ENCODE measurements around the gene STX1B. TPM values are rescaled to one million over a fixed set of nuclear protein-coding genes. Genes with fewer than 3 reads are reported as not detected.

STX1B gene
- total and polyA plus RNA-seq, 2 donors (not counting 3 experiments of a cell fraction or from before 2014, with no cell fraction given): 0.11 to 0.14 TPM

DNA sequence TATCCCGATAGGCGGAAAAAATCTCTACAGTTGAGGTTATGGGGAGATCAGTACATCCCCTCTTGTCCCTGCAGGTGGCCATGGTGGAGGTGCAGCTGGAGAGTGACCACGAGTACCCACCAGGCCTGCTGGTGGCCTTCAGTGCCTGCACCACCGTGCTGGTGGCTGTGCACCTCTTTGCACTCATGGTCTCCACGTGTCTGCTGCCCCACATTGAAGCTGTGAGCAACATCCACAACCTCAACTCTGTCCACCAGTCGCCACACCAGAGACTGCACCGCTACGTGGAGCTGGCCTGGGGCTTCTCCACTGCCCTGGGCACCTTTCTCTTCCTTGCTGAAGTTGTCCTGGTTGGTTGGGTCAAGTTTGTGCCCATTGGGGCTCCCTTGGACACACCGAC lies 57.3 kb downstream of the STX1B start:
- POLR2A ChIA-PET: interaction anchor here (1.2 to 1.9 kb wide), 2 partner anchors 11 to 227 kb away, joined by 3 to 4 read pairs; partner anchors contain the start of gene FUS
- H3K4me1 ChIP-seq (ENCODE audit: control insufficient read depth, extremely low read depth, insufficient read depth, low read length): peaks cover 20% of the 10 kb centered on the region
- no peak for TF ChIP-seq MYC (IDR thresholded peaks at IDR 0.05; ENCODE audit: low read depth, low read length)
- TF ChIP-seq GATA2 (IDR thresholded peaks at IDR 0.05; ENCODE audit: insufficient read depth, insufficient read length, low read depth, low read length): no peak
- TF ChIP-seq FOS (IDR thresholded peaks at IDR 0.05; ENCODE audit: borderline replicate concordance, insufficient read depth, low read length): no peak
- TF ChIP-seq JUN (IDR thresholded peaks at IDR 0.05; ENCODE audit: borderline replicate concordance, insufficient read depth, insufficient read length, low read depth): no peak
- no peak overlapping the region for H2AFZ ChIP-seq (ENCODE audit: low read depth, low read length)
- H3K4me2 ChIP-seq (ENCODE audit: insufficient read depth, low read length): no peak overlapping the region
- no peak overlapping the region for H3K27ac ChIP-seq (ENCODE audit: insufficient read depth, low read depth, low read length)
- H4K20me1 ChIP-seq (replicated peaks; ENCODE audit: control insufficient read depth, extremely low read depth, insufficient read depth, low read length): no peaks in the 10 kb centered on the region
- CTCF ChIA-PET: interaction anchor here (0.8 to 3.5 kb wide), 20 partner anchors 11 to 916 kb away, joined by 3 to 29 read pairs (median 4); partner anchors contain the start of genes FUS, KAT8, VKORC1 and ZNF646
- H3K9ac ChIP-seq (replicated peaks; ENCODE audit: extremely low read depth, insufficient read depth, low read length): no peak overlapping the region
- FAIRE-seq (no peak), DNase-seq (ENCODE audit: low read depth, low spot score) (no peak)
- dilution Hi-C loops (cut with MboI; ENCODE audit: extremely low pct_ligation_motif_present, low sequenced_read_pairs): no loop called here
- H3K27me3 ChIP-seq (ENCODE audit: control insufficient read depth in 2 of 2, insufficient read depth in 2 of 2, low read length in 2 of 2): no peaks in the 10 kb centered on the region
- no peaks in the 10 kb centered on the region for H3K79me2 ChIP-seq (ENCODE audit: control insufficient read depth, insufficient read depth, low read length)
- intact Hi-C loops (cut with micrococcal nuclease): loop anchor here (1.0 kb wide), 4 partner anchors 142 to 490 kb away; partner anchors contain the start of gene FUS
- no peaks in the 10 kb centered on the region for H3K36me3 ChIP-seq (ENCODE audit: control insufficient read depth in 2 of 2, extremely low read depth in 1 of 2, insufficient read depth in 2 of 2, low read length in 2 of 2)
- H3K4me3 ChIP-seq (replicated peaks in 1 of 3; ENCODE audit: insufficient read depth in 1 of 3, low read depth in 1 of 3, low read length in 3 of 3): no peak overlapping the region
- no peaks in the 10 kb centered on the region for H3K9me3 ChIP-seq (replicated peaks; ENCODE audit: control insufficient read depth, insufficient read depth, low read length)
- no peaks in the 10 kb centered on the region for H3K9me1 ChIP-seq (replicated peaks; ENCODE audit: control insufficient read depth, extremely low read depth, insufficient read depth, low read length)
- BruUV-seq (replicated peaks): no TSS peak

DNA sequence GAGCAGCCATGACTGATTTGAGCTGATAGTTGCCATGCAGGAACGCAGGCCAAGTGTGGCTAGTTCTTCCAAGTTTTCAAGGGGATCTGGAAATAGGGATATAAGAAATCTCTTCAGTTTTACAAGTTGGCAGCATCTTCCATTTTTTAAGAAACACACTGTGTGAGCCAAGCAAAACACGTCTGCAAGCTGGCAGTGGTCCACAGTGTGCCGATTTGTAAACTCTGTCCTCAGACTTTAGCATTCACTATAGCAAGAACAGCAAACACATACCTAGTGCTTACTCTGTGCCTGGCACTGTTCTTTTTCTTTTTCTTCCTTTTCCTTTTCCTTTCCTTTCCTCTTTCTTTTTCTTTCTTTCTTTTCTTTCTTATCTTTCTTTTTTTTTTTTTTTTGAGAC lies 58.7 kb downstream of the STX1B start:
- ChIA-PET CTCF (interaction anchor here (0.6 to 3.5 kb wide), 2 partner anchors 917 to 922 kb away, joined by 3 to 29 read pairs; partner anchors contain the start of gene ZNF267), POLR2A (no interaction called here)
- no peaks in the 10 kb centered on the region for H3K27me3 ChIP-seq (ENCODE audit: control insufficient read depth in 2 of 2, insufficient read depth in 2 of 2, low read length in 2 of 2)
- no peaks in the 10 kb centered on the region for H4K20me1 ChIP-seq (replicated peaks; ENCODE audit: control insufficient read depth, extremely low read depth, insufficient read depth, low read length)
- TF ChIP-seq MYC (IDR thresholded peaks at IDR 0.05; ENCODE audit: low read depth, low read length) (no peak), GATA2 (IDR thresholded peaks at IDR 0.05; ENCODE audit: insufficient read depth, insufficient read length, low read depth, low read length) (no peak), POLR2AphosphoS5 (IDR thresholded peaks at IDR 0.05; ENCODE audit: insufficient read depth, low read depth, low read length) (no peak), MAX (IDR thresholded peaks at IDR 0.05; ENCODE audit: insufficient read depth, insufficient read length) (no peak), POLR2A (IDR thresholded peaks at IDR 0.05; ENCODE audit: low read depth, low read length) (no peak), JUN (IDR thresholded peaks at IDR 0.05; ENCODE audit: borderline replicate concordance, insufficient read depth, insufficient read length, low read depth) (no peak), EZH2 (IDR thresholded peaks at IDR 0.05; ENCODE audit: borderline replicate concordance, low read depth, low read length, severe bottlenecking) (no peak)
- TF ChIP-seq, protein P1, sequence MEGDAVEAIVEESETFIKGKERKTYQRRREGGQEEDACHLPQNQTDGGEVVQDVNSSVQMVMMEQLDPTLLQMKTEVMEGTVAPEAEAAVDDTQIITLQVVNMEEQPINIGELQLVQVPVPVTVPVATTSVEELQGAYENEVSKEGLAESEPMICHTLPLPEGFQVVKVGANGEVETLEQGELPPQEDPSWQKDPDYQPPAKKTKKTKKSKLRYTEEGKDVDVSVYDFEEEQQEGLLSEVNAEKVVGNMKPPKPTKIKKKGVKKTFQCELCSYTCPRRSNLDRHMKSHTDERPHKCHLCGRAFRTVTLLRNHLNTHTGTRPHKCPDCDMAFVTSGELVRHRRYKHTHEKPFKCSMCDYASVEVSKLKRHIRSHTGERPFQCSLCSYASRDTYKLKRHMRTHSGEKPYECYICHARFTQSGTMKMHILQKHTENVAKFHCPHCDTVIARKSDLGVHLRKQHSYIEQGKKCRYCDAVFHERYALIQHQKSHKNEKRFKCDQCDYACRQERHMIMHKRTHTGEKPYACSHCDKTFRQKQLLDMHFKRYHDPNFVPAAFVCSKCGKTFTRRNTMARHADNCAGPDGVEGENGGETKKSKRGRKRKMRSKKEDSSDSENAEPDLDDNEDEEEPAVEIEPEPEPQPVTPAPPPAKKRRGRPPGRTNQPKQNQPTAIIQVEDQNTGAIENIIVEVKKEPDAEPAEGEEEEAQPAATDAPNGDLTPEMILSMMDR (IDR thresholded peaks at IDR 0.05; ENCODE audit: extremely low read depth in 1 of 2, insufficient read depth in 1 of 2, low read depth in 1 of 2, low read length in 2 of 2): no peak
- no peaks in the 10 kb centered on the region for H3K9me1 ChIP-seq (replicated peaks; ENCODE audit: control insufficient read depth, extremely low read depth, insufficient read depth, low read length)
- H3K79me2 ChIP-seq (ENCODE audit: control insufficient read depth, insufficient read depth, low read length): no peaks in the 10 kb centered on the region
- DNase-seq (ENCODE audit: low read depth, low spot score): peak; percentile 67
- no TSS peak for BruUV-seq (replicated peaks)
- H3K4me1 ChIP-seq (ENCODE audit: control insufficient read depth, extremely low read depth, insufficient read depth, low read length): peaks cover 20% of the 10 kb centered on the region
- H2AFZ ChIP-seq (ENCODE audit: low read depth, low read length): no peak overlapping the region
- no peak overlapping the region for H3K27ac ChIP-seq (ENCODE audit: insufficient read depth, low read depth, low read length)
- H3K9ac ChIP-seq (replicated peaks; ENCODE audit: extremely low read depth, insufficient read depth, low read length): no peak overlapping the region
- H3K36me3 ChIP-seq (ENCODE audit: control insufficient read depth in 2 of 2, extremely low read depth in 1 of 2, insufficient read depth in 2 of 2, low read length in 2 of 2): no peaks in the 10 kb centered on the region
- no peak overlapping the region for H3K4me3 ChIP-seq (replicated peaks in 1 of 3; ENCODE audit: insufficient read depth in 1 of 3, low read depth in 1 of 3, low read length in 3 of 3)
- no peak for FAIRE-seq
- no peaks in the 10 kb centered on the region for H3K9me3 ChIP-seq (replicated peaks; ENCODE audit: control insufficient read depth, insufficient read depth, low read length)
- dilution Hi-C loops (cut with MboI; ENCODE audit: extremely low pct_ligation_motif_present, low sequenced_read_pairs): no loop called here
- intact Hi-C loops (cut with micrococcal nuclease): no loop called here
- H3K4me2 ChIP-seq (ENCODE audit: insufficient read depth, low read length): no peak overlapping the region

Data from endothelial cell of umbilical vein (primary cell).